ENCODE measurements around the gene PROSER2.
"Not testable (repeated sequence)": the region's sequence is repeated elsewhere in the genome, so short reads cannot be mapped to it uniquely, and the experiment has no call there.

The PROSER2 gene

GRCh38 chr10:11887381-11888227 lies 64.4 kb downstream of the PROSER2 start:
- H3K27me3 ChIP-seq (ENCODE audit: control insufficient read depth, low read length): no peaks in the 10 kb centered on the region
- no peaks in the 10 kb centered on the region for H3K79me2 ChIP-seq (ENCODE audit: control insufficient read depth, low read length)
- H3K27ac ChIP-seq (ENCODE audit: low read depth, low read length): no peak overlapping the region
- H3F3A ChIP-seq (ENCODE audit: control insufficient read depth, insufficient read depth): no peaks in the 10 kb centered on the region
- H4K20me1 ChIP-seq (ENCODE audit: control insufficient read depth, insufficient read depth, low read depth, low read length): no peaks in the 10 kb centered on the region
- H3K36me3 ChIP-seq (ENCODE audit: control insufficient read depth, low read length): no peaks in the 10 kb centered on the region
- H3K4me1 ChIP-seq (ENCODE audit: control insufficient read depth, low read length): no peaks in the 10 kb centered on the region
- no peaks in the 10 kb centered on the region for H3K9me2 ChIP-seq (replicated peaks; ENCODE audit: control insufficient read depth, low read length)
- TF ChIP-seq EZH2phosphoT487 (IDR thresholded peaks at IDR 0.05; ENCODE audit: borderline replicate concordance, low read length): no peak
- TF ChIP-seq, protein P1, sequence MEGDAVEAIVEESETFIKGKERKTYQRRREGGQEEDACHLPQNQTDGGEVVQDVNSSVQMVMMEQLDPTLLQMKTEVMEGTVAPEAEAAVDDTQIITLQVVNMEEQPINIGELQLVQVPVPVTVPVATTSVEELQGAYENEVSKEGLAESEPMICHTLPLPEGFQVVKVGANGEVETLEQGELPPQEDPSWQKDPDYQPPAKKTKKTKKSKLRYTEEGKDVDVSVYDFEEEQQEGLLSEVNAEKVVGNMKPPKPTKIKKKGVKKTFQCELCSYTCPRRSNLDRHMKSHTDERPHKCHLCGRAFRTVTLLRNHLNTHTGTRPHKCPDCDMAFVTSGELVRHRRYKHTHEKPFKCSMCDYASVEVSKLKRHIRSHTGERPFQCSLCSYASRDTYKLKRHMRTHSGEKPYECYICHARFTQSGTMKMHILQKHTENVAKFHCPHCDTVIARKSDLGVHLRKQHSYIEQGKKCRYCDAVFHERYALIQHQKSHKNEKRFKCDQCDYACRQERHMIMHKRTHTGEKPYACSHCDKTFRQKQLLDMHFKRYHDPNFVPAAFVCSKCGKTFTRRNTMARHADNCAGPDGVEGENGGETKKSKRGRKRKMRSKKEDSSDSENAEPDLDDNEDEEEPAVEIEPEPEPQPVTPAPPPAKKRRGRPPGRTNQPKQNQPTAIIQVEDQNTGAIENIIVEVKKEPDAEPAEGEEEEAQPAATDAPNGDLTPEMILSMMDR (IDR thresholded peaks at IDR 0.05; ENCODE audit: low read depth, low read length, poor library complexity, severe bottlenecking): no peak
- no peak overlapping the region for H3K4me3 ChIP-seq (ENCODE audit: low read length)
- H3K4me2 ChIP-seq (ENCODE audit: low read length): no peak overlapping the region
- H3K9me3 ChIP-seq (ENCODE audit: control insufficient read depth, insufficient read depth, low read length): no peaks in the 10 kb centered on the region

- not testable (repeated sequence) for H3K27me3 ChIP-seq (ENCODE audit: control insufficient read depth, low read length); H3F3A ChIP-seq (ENCODE audit: control insufficient read depth, insufficient read depth); H3K9me2 ChIP-seq (replicated peaks; ENCODE audit: control insufficient read depth, low read length); H3K9me3 ChIP-seq (ENCODE audit: control insufficient read depth, insufficient read depth, low read length); H3K79me2 ChIP-seq (ENCODE audit: control insufficient read depth, low read length); H3K4me3 ChIP-seq (ENCODE audit: low read length); H4K20me1 ChIP-seq (ENCODE audit: control insufficient read depth, insufficient read depth, low read depth, low read length); H3K27ac ChIP-seq (ENCODE audit: low read depth, low read length); H3K4me1 ChIP-seq (ENCODE audit: control insufficient read depth, low read length); H3K4me2 ChIP-seq (ENCODE audit: low read length); H3K36me3 ChIP-seq (ENCODE audit: control insufficient read depth, low read length)
Observed at GRCh38 chr10:11889263-11889662, 66.1 kb downstream of the PROSER2 start.

GRCh38 chr10:11891776-11892486 lies 68.8 kb downstream of the PROSER2 start:
- Histone ChIP-seq H3K4me3 (ENCODE audit: low read length) (no peak overlapping the region), H3K9me2 (replicated peaks; ENCODE audit: control insufficient read depth, low read length) (no peaks in the 10 kb centered on the region), H3K4me1 (ENCODE audit: control insufficient read depth, low read length) (no peaks in the 10 kb centered on the region), H3K27me3 (ENCODE audit: control insufficient read depth, low read length) (no peaks in the 10 kb centered on the region), H3K79me2 (ENCODE audit: control insufficient read depth, low read length) (no peaks in the 10 kb centered on the region), H3K36me3 (ENCODE audit: control insufficient read depth, low read length) (no peaks in the 10 kb centered on the region), H4K20me1 (ENCODE audit: control insufficient read depth, insufficient read depth, low read depth, low read length) (no peaks in the 10 kb centered on the region), H3F3A (ENCODE audit: control insufficient read depth, insufficient read depth) (no peaks in the 10 kb centered on the region), H3K27ac (ENCODE audit: low read depth, low read length) (no peak overlapping the region), H3K4me2 (ENCODE audit: low read length) (no peak overlapping the region), H3K9me3 (ENCODE audit: control insufficient read depth, insufficient read depth, low read length) (no peaks in the 10 kb centered on the region)
- TF ChIP-seq, protein P1 (IDR thresholded peaks at IDR 0.05; ENCODE audit: low read depth, low read length, poor library complexity, severe bottlenecking): no peak
- TF ChIP-seq EZH2phosphoT487 (IDR thresholded peaks at IDR 0.05; ENCODE audit: borderline replicate concordance, low read length): no peak

- no peaks in the 10 kb centered on the region for H3K79me2 ChIP-seq (ENCODE audit: control insufficient read depth, low read length)
- no peak overlapping the region for H3K4me2 ChIP-seq (ENCODE audit: low read length)
- H3K9me3 ChIP-seq (ENCODE audit: control insufficient read depth, insufficient read depth, low read length): no peaks in the 10 kb centered on the region
- H3K36me3 ChIP-seq (ENCODE audit: control insufficient read depth, low read length): no peaks in the 10 kb centered on the region
- H3K4me3 ChIP-seq (ENCODE audit: low read length): no peak overlapping the region
- H3F3A ChIP-seq (ENCODE audit: control insufficient read depth, insufficient read depth): no peaks in the 10 kb centered on the region
- H3K9me2 ChIP-seq (replicated peaks; ENCODE audit: control insufficient read depth, low read length): no peaks in the 10 kb centered on the region
- H3K27ac ChIP-seq (ENCODE audit: low read depth, low read length): no peak overlapping the region
- no peak for TF ChIP-seq EZH2phosphoT487 (IDR thresholded peaks at IDR 0.05; ENCODE audit: borderline replicate concordance, low read length)
- TF ChIP-seq, protein P1 (IDR thresholded peaks at IDR 0.05; ENCODE audit: low read depth, low read length, poor library complexity, severe bottlenecking): no peak
- H4K20me1 ChIP-seq (ENCODE audit: control insufficient read depth, insufficient read depth, low read depth, low read length): no peaks in the 10 kb centered on the region
- H3K4me1 ChIP-seq (ENCODE audit: control insufficient read depth, low read length): no peaks in the 10 kb centered on the region
- H3K27me3 ChIP-seq (ENCODE audit: control insufficient read depth, low read length): no peaks in the 10 kb centered on the region
Observed at GRCh38 chr10:11893749-11894278, 70.7 kb downstream of the PROSER2 start.
